ENCODE results near the gene ATG16L2.
"Not testable (repeated sequence)": the region's sequence is repeated elsewhere in the genome, so short reads cannot be mapped to it uniquely, and the experiment has no call there.

The ATG16L2 gene

DNA sequence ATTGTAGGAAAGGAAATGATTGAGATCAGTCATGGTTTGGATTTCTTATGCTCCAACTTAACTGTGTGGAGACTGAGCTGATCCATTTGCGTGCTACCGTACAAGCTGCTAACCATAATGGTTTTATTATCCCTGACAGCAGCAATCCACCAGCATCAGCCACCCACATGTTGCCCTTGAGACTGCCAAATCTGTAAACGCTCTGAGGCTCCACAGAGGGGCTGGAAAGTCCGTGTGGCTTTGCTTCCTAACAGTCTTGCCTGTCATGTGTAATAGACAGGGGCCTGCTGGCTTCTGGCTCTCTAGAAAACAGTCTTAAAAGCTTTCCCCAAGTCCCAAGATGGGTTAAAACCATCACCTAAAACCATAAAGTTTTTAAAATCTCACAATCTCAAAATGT is 30.1 kb downstream of the ATG16L2 start:
- Mint-ChIP-seq H3K27ac (no peak overlapping the region), H3K36me3 (ENCODE audit: low read depth) (peaks cover 18% of the 10 kb centered on the region), H3K27me3 (ENCODE audit: low read depth) (no peaks in the 10 kb centered on the region), H3K9me3 (no peaks in the 10 kb centered on the region), H3K4me1 (ENCODE audit: low read depth) (peaks cover 4% of the 10 kb centered on the region), H3K4me3 (no peak overlapping the region)
- no peak for DNase-seq (ENCODE audit: low spot score)

GRCh38 chr11:72848846-72849466 is 34.7 kb downstream of the ATG16L2 start:
- Mint-ChIP-seq H3K4me1 (ENCODE audit: low read depth) (peaks cover 3% of the 10 kb centered on the region), H3K4me3 (no peak overlapping the region), H3K36me3 (ENCODE audit: low read depth) (peaks cover 5% of the 10 kb centered on the region), H3K27ac (no peak overlapping the region), H3K27me3 (ENCODE audit: low read depth) (no peaks in the 10 kb centered on the region), H3K9me3 (no peaks in the 10 kb centered on the region)
- no peak for DNase-seq (ENCODE audit: low spot score)

DNA sequence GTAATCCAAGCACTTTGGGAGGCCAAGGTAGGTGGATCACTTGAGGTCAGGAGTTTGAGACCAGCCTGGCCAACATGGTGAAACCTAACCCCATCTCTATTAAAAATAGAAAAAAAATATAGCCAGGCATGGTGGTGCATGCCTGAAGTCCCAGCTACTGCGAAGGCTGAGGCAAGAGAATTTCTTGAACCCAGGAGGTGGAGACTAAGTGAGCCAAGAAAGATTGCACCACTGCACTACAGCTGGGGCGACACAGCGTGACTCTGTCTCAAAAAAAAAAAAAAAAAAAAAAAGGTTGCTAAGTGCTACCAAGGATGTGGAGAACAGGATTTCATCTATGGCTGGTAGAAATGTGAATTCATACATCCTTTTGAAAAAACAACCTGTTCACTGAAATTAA is 36.6 kb downstream of the ATG16L2 start:
- Mint-ChIP-seq H3K9me3 (no peaks in the 10 kb centered on the region), H3K27ac (no peak overlapping the region), H3K4me1 (ENCODE audit: low read depth) (peaks cover 3% of the 10 kb centered on the region), H3K4me3 (no peak overlapping the region), H3K27me3 (ENCODE audit: low read depth) (no peaks in the 10 kb centered on the region), H3K36me3 (ENCODE audit: low read depth) (peaks cover under 1% of the 10 kb centered on the region)
- no peak for DNase-seq (ENCODE audit: low spot score)

- Mint-ChIP-seq H3K27me3 (ENCODE audit: low read depth) (no peaks in the 10 kb centered on the region), H3K4me3 (no peak overlapping the region), H3K36me3 (ENCODE audit: low read depth) (no peaks in the 10 kb centered on the region), H3K27ac (no peak overlapping the region), H3K4me1 (ENCODE audit: low read depth) (peaks cover 3% of the 10 kb centered on the region), H3K9me3 (no peaks in the 10 kb centered on the region)
- no peak for DNase-seq (ENCODE audit: low spot score)
These were observed 37.5 kb downstream of the ATG16L2 start for GRCh38 chr11:72851726-72852125.

DNA sequence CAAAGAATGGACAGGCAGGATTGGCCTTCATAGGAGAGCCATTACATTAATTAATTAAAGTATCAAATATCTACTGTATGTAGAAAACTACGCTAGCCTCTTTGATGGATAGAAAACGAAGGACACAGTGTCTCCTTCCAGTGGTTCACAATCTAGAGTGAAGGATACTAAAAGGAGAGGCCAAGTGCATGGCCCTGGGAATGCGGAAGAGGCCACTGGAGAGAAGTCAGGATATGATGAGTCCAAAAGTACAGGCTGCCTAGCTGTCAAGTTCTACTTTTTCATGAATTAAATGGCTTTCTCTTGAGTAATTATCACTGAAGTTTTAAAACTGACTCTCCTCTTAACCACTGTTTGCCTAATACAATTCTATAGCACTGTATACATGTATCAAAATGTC is 41.9 kb downstream of the ATG16L2 start:
- Mint-ChIP-seq H3K36me3 (ENCODE audit: low read depth) (no peaks in the 10 kb centered on the region), H3K27ac (no peak overlapping the region), H3K9me3 (no peaks in the 10 kb centered on the region), H3K27me3 (ENCODE audit: low read depth) (no peaks in the 10 kb centered on the region), H3K4me1 (ENCODE audit: low read depth) (peaks cover 2% of the 10 kb centered on the region), H3K4me3 (no peak overlapping the region)
- DNase-seq (ENCODE audit: low spot score) = no peak

GRCh38 chr11:72856551-72857345 is 42.5 kb downstream of the ATG16L2 start:
- DNase-seq (ENCODE audit: low spot score) = no peak
- Mint-ChIP-seq H3K4me3 (no peak overlapping the region), H3K27ac (no peak overlapping the region), H3K36me3 (ENCODE audit: low read depth) (no peaks in the 10 kb centered on the region), H3K9me3 (no peaks in the 10 kb centered on the region), H3K27me3 (ENCODE audit: low read depth) (no peaks in the 10 kb centered on the region), H3K4me1 (ENCODE audit: low read depth) (no peaks in the 10 kb centered on the region)

DNA sequence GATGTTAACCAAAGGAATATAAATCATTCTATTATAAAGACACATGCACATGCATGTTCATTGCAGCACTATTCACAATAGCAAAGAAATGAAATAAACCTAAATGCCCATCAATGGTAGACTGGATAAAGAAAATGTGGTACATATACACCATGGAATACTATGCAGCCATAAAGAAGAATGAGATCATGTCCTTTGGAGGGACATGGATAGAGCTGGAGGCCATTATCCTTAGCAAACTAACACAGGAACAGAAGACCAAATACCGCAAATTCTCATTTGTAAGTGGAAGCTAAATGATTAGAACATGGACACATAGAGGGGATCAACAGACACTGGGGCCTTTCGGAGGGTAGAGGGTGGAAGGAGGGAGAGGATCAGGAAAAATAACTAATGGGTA is 44.1 kb downstream of the ATG16L2 start:
- H3K27ac Mint-ChIP-seq; H3K4me3 Mint-ChIP-seq; DNase-seq (ENCODE audit: low spot score); H3K9me3 Mint-ChIP-seq; H3K36me3 Mint-ChIP-seq (ENCODE audit: low read depth); H3K4me1 Mint-ChIP-seq (ENCODE audit: low read depth); H3K27me3 Mint-ChIP-seq (ENCODE audit: low read depth): not testable (repeated sequence)

DNA sequence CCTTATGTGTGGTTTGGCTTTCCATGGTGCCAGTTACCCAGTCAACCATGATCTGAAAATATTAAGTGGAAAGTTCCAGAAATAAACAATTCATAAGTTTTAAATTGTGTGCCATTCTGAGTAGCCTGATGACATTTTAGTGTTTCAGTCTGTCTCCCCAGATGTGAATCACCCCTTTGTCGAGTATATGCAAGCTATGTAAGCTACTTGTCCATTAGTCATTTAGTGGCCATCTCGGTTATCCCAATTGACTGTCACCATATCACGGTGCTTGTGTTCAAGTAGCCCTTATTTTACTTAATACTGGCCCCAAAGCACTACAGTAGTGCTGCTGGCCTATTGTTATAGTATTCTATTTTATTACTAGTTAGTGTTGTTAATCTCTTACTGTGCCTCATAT is 44.9 kb downstream of the ATG16L2 start:
- H3K4me1 Mint-ChIP-seq (ENCODE audit: low read depth) = peaks cover 2% of the 10 kb centered on the region
- H3K27ac Mint-ChIP-seq = no peak overlapping the region
- H3K27me3 Mint-ChIP-seq (ENCODE audit: low read depth) = no peaks in the 10 kb centered on the region
- DNase-seq (ENCODE audit: low spot score) = no peak
- H3K9me3 Mint-ChIP-seq = no peaks in the 10 kb centered on the region
- no peaks in the 10 kb centered on the region for H3K36me3 Mint-ChIP-seq (ENCODE audit: low read depth)
- H3K4me3 Mint-ChIP-seq = no peak overlapping the region

- Mint-ChIP-seq H3K36me3 (ENCODE audit: low read depth) (no peaks in the 10 kb centered on the region), H3K4me3 (no peak overlapping the region), H3K9me3 (no peaks in the 10 kb centered on the region), H3K4me1 (ENCODE audit: low read depth) (peaks cover 2% of the 10 kb centered on the region), H3K27me3 (ENCODE audit: low read depth) (no peaks in the 10 kb centered on the region), H3K27ac (no peak overlapping the region)
- DNase-seq (ENCODE audit: low spot score) = no peak
These were observed 45.8 kb downstream of the ATG16L2 start for GRCh38 chr11:72860010-72860409.

DNA sequence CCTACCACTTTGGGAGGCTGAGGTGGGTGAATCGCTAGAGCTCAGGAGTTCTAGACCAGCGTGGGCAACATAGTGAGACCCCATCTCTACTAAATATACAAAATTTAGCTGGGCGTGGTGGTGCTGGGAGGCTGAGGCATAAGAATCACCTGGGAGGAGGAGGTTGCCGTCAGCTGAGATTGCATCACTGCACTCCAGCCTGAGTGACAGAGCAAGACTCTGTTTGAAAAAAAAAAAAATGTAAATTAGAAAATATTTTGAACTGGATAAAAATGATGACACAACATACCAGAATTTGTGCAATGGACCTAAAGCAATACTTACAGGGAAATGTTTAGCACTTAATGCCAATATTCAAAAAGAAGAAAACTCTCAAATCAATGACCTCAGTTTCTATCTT is 46.4 kb downstream of the ATG16L2 start:
- no peak for DNase-seq (ENCODE audit: low spot score)
- Mint-ChIP-seq H3K36me3 (ENCODE audit: low read depth) (no peaks in the 10 kb centered on the region), H3K4me3 (no peak overlapping the region), H3K4me1 (ENCODE audit: low read depth) (peaks cover 2% of the 10 kb centered on the region), H3K9me3 (no peaks in the 10 kb centered on the region), H3K27me3 (ENCODE audit: low read depth) (no peaks in the 10 kb centered on the region), H3K27ac (no peak overlapping the region)

GRCh38 chr11:72863091-72863490 is 48.9 kb downstream of the ATG16L2 start:
- H3K27ac Mint-ChIP-seq = no peak overlapping the region
- peaks cover 14% of the 10 kb centered on the region for H3K36me3 Mint-ChIP-seq (ENCODE audit: low read depth)
- no peaks in the 10 kb centered on the region for H3K9me3 Mint-ChIP-seq
- peaks cover 2% of the 10 kb centered on the region for H3K4me1 Mint-ChIP-seq (ENCODE audit: low read depth)
- DNase-seq (ENCODE audit: low spot score) = no peak
- H3K27me3 Mint-ChIP-seq (ENCODE audit: low read depth) = no peaks in the 10 kb centered on the region
- H3K4me3 Mint-ChIP-seq = no peak overlapping the region

- Mint-ChIP-seq H3K4me3 (no peak overlapping the region), H3K27ac (no peak overlapping the region), H3K9me3 (no peaks in the 10 kb centered on the region), H3K36me3 (ENCODE audit: low read depth) (peaks cover 19% of the 10 kb centered on the region), H3K27me3 (ENCODE audit: low read depth) (no peaks in the 10 kb centered on the region), H3K4me1 (ENCODE audit: low read depth) (peaks cover 2% of the 10 kb centered on the region)
- DNase-seq (ENCODE audit: low spot score) = no peak
These were observed 49.7 kb downstream of the ATG16L2 start for GRCh38 chr11:72863916-72864315.

- no peaks in the 10 kb centered on the region for H3K9me3 Mint-ChIP-seq
- H3K36me3 Mint-ChIP-seq (ENCODE audit: low read depth) = peaks cover 21% of the 10 kb centered on the region
- no peak overlapping the region for H3K27ac Mint-ChIP-seq
- no peaks in the 10 kb centered on the region for H3K27me3 Mint-ChIP-seq (ENCODE audit: low read depth)
- H3K4me3 Mint-ChIP-seq = no peak overlapping the region
- H3K4me1 Mint-ChIP-seq (ENCODE audit: low read depth) = peaks cover 11% of the 10 kb centered on the region
- DNase-seq (ENCODE audit: low spot score) = no peak
These were observed 50.8 kb downstream of the ATG16L2 start for GRCh38 chr11:72864702-72865655.

DNA sequence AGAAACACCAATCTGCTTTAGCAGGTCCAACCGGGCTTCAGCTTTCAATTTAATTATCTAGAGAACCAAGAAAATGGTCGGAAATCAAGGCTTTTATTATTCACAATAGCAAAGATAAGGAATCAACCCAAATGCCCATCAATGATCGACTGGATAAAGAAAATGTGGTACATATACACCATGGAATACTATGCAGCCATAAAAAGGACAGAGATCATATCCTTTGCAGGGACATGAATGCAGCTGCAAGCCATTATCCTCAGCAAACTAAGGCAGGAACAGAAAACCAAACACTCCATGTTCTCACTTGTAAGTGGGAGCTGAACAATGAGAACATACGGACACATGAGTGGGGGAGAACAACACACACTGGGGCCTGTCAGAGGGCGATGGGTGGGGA is 53.8 kb downstream of the ATG16L2 start:
- H3K9me3 Mint-ChIP-seq = no peaks in the 10 kb centered on the region
- no peaks in the 10 kb centered on the region for H3K27me3 Mint-ChIP-seq (ENCODE audit: low read depth)
- H3K4me3 Mint-ChIP-seq = no peak overlapping the region
- DNase-seq (ENCODE audit: low spot score) = no peak
- H3K36me3 Mint-ChIP-seq (ENCODE audit: low read depth) = peaks cover 26% of the 10 kb centered on the region
- no peak overlapping the region for H3K27ac Mint-ChIP-seq
- H3K4me1 Mint-ChIP-seq (ENCODE audit: low read depth) = peaks cover 17% of the 10 kb centered on the region
